PC-9 (cell line): ENCODE measurements around the gene LAMB1. TPM values are rescaled to one million over a fixed set of nuclear protein-coding genes. Genes with fewer than 3 reads are reported as not detected.

Source experiments
- BruUV-seq: library from RNA; stranded (reverse); fragments of 400-500 nt; replicated peaks from 2 replicates; lab custom pipeline; 2021; lab: Mats Ljungman, UMichigan
- CTCF ChIA-PET: fragments of 300-600 bp; sonication (Branson Sonifier 250); formaldehyde crosslinking; loops from one replicate; lab custom pipeline; 2022; ENCODE audit warnings: antibody characterized with exemption; lab: Charles Lee
- POLR2A ChIA-PET: fragments of 300-600 bp; sonication (Branson Sonifier 250); formaldehyde crosslinking; loops from one replicate; lab custom pipeline; 2022; ENCODE audit warnings: antibody characterized with exemption; ENCODE audit not compliant: unreplicated experiment; lab: Charles Lee
- DNase-seq, 2 experiments: peaks; one replicate each; pipeline versions ENCODE4 v3.0.0 to v3.0.0-alpha.2; 2015 to 2022; ENCODE audit warnings: mixed read lengths in 1 of 2
- H2AFZ ChIP-seq: fragments of 200-600 bp; sonication (generic); 2 replicates; pipeline ENCODE4 v1.8.1; 2017; ENCODE audit warnings: antibody characterized with exemption
- H3F3A ChIP-seq: fragments of 200-600 bp; sonication (generic); 2 replicates; pipeline ENCODE4 v1.8.1; 2017; ENCODE audit warnings: antibody characterized with exemption, mild to moderate bottlenecking, low read depth; ENCODE audit not compliant: insufficient read depth
- H3K27ac ChIP-seq: fragments of 200-600 bp; sonication (generic); 2 replicates; pipeline ENCODE4 v1.6.1; 2016; ENCODE audit warnings: mixed run types
- H3K27me3 ChIP-seq: fragments of 200-600 bp; sonication (generic); 2 replicates; pipeline ENCODE4 v1.6.1; 2016; ENCODE audit warnings: low read depth, mixed run types; ENCODE audit not compliant: insufficient read depth
- H3K36me3 ChIP-seq: fragments of 200-600 bp; sonication (generic); 2 replicates; pipeline ENCODE4 v1.6.1; 2016; ENCODE audit warnings: low read depth, mixed run types
- H3K4me1 ChIP-seq: fragments of 200-600 bp; sonication (generic); replicated peaks from 2 replicates; pipeline ENCODE4 v1.6.1; 2016; ENCODE audit warnings: mixed run types; ENCODE audit not compliant: insufficient read depth
- H3K4me2 ChIP-seq: fragments of 200-600 bp; sonication (generic); 2 replicates; pipeline ENCODE4 v1.6.1; 2017; ENCODE audit warnings: mixed run types
- H3K4me3 ChIP-seq: fragments of 200-600 bp; sonication (generic); 2 replicates; pipeline ENCODE4 v1.6.1; 2016; ENCODE audit warnings: mixed run types
- H3K79me2 ChIP-seq: fragments of 200-600 bp; sonication (generic); 2 replicates; pipeline ENCODE4 v1.6.1; 2017; ENCODE audit warnings: low read depth, mixed run types
- H3K9me2 ChIP-seq: fragments of 200-600 bp; sonication (generic); 2 replicates; pipeline ENCODE4 v1.8.1; 2017; ENCODE audit warnings: mild to moderate bottlenecking; ENCODE audit not compliant: insufficient read depth
- H3K9me3 ChIP-seq: fragments of 200-600 bp; sonication (generic); 2 replicates; pipeline ENCODE4 v1.8.1; 2016; ENCODE audit warnings: low read depth; ENCODE audit not compliant: insufficient read depth
- H4K20me1 ChIP-seq: fragments of 200-600 bp; sonication (generic); 2 replicates; pipeline ENCODE4 v1.8.1; 2017; ENCODE audit not compliant: insufficient read depth
- EZH2 ChIP-seq: fragments of 200-600 bp; sonication (generic); IDR thresholded peaks from 2 replicates; pipeline ENCODE4 v1.8.0; 2017; ENCODE audit warnings: antibody characterized with exemption, low read depth
- intact Hi-C: fragments of 100-400 bp; cut with micrococcal nuclease; formaldehyde crosslinking; loops from one replicate; pipeline ENCODE4 v1.10.0; 2022; ENCODE audit not compliant: unreplicated experiment
- total RNA-seq: library from RNA; stranded (reverse); gene quantifications from 2 replicates; pipeline ENCODE4 v1.2.3, GENCODE V29; 2021
- TF ChIP-seq, protein P1 (sequence below): fragments of 200-600 bp; sonication (generic); conservative IDR thresholded peaks from 2 replicates; pipeline ENCODE4 v1.6.1; 2017; ENCODE audit warnings: mixed run types, antibody characterized with exemption, mild to moderate bottlenecking, moderate library complexity

Gene LAMB1
- total RNA-seq, 1 experiment from 2014 or later, result 236 TPM

DNA sequence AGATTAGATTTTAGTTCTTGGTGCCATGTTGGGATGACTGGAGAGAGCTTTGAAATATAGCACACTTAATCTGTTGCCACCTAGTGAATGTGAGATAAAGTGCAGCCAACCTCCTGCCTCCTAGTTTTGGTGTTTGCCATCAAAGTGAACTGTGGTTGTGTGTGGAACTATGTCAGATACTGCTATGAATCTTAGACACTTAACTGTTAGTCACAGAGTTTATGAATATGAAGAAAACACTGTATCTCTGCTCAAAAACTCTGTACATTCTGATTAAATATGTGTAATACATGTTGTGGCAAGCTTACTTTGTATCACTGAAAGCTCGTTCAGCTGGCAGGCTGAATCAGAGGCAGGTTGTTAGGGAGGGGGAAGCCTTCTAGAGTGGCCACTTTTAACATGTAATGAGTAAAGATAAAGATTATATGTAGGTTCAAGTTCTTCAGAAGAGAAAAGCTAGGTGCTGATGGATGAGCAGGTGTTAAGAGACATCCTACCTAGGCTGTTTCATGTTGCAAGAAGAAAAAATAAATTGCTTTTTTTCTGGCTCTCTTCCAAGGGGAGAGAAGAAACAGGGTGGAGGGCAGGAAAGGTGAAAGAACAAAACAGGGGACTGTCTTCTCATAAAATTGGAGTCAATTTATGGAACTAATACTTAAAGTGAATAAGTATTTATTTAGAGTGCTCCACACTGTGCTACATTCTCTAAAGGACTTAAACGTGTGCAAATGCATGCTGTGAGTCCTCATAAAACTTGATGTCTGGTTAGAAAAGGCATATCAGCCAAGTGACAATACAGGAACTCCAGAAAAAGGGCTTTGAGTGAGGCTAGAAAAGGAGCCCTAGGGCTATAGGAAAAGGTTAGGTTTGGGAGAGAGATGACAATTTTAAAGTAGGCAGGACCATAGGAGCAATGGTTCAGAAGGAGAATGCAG is 14.1 kb upstream of the LAMB1 start:
- no peaks in the 10 kb centered on the region for H3K9me2 ChIP-seq
- no peaks in the 10 kb centered on the region for H4K20me1 ChIP-seq
- POLR2A ChIA-PET, result no interaction called here
- no peak for TF ChIP-seq EZH2
- TF ChIP-seq, protein P1, sequence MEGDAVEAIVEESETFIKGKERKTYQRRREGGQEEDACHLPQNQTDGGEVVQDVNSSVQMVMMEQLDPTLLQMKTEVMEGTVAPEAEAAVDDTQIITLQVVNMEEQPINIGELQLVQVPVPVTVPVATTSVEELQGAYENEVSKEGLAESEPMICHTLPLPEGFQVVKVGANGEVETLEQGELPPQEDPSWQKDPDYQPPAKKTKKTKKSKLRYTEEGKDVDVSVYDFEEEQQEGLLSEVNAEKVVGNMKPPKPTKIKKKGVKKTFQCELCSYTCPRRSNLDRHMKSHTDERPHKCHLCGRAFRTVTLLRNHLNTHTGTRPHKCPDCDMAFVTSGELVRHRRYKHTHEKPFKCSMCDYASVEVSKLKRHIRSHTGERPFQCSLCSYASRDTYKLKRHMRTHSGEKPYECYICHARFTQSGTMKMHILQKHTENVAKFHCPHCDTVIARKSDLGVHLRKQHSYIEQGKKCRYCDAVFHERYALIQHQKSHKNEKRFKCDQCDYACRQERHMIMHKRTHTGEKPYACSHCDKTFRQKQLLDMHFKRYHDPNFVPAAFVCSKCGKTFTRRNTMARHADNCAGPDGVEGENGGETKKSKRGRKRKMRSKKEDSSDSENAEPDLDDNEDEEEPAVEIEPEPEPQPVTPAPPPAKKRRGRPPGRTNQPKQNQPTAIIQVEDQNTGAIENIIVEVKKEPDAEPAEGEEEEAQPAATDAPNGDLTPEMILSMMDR, result peak; percentile 59
- H3K4me3 ChIP-seq, result no peak overlapping the region
- no peaks in the 10 kb centered on the region for H3K9me3 ChIP-seq
- intact Hi-C loops, result no loop called here
- no TSS peak for BruUV-seq
- DNase-seq, result no peak
- CTCF ChIA-PET, result interaction anchor here (0.6 to 1.3 kb wide), 2 partner anchors 129 to 142 kb away, joined by 3 to 4 read pairs; no protein-coding TSS in a partner anchor
- H3K4me2 ChIP-seq, result peak overlapping the region; percentile 2; the same call in 1 of the 2 replicates
- H3K36me3 ChIP-seq, result no peaks in the 10 kb centered on the region
- no peaks in the 10 kb centered on the region for H3K79me2 ChIP-seq
- no peak overlapping the region for H3K27ac ChIP-seq
- no peaks in the 10 kb centered on the region for H3K27me3 ChIP-seq
- no peak overlapping the region; the same call in 1 of the 2 replicates for H2AFZ ChIP-seq
- 0 out of 2 replicates have a peak, but pooled peaks cover 12% of the 10 kb centered on the region for H3F3A ChIP-seq
- peaks cover 44% of the 10 kb centered on the region for H3K4me1 ChIP-seq

DNA sequence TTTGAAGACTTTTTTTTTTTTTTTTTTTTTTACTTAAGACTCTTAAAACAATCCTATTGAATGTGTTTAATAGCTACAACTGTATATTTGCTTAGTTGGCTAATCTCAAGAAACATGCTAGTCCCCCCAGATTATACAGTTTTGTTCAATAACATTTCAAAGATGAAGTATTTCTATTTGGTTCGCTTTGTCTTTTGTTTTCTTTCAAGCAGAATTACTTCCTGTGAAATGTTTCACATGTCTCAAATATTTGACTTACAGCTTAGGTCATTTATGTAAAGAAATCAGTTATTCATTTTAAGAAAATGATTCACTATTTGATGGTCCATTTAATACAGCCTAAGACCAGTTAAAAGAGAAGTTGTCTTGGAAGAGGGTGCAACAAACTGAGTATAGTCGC is 12.8 kb upstream of the LAMB1 start:
- no peaks in the 10 kb centered on the region for H3K27me3 ChIP-seq
- CTCF ChIA-PET, result interaction anchor here (0.5 kb wide), 1 partner anchor 81 kb away, joined by 3 read pairs; no protein-coding TSS in a partner anchor
- H3K9me3 ChIP-seq, result no peaks in the 10 kb centered on the region
- no TSS peak for BruUV-seq
- POLR2A ChIA-PET, result interaction anchor here (0.6 to 0.7 kb wide), 2 partner anchors 11 to 28 kb away, joined by 5 to 22 read pairs; no protein-coding TSS in a partner anchor
- intact Hi-C loops, result no loop called here
- no peaks in the 10 kb centered on the region for H3K9me2 ChIP-seq
- 0 out of 2 replicates have a peak, but pooled peaks cover 12% of the 10 kb centered on the region for H3F3A ChIP-seq
- H3K36me3 ChIP-seq, result no peaks in the 10 kb centered on the region
- no peaks in the 10 kb centered on the region for H4K20me1 ChIP-seq
- no peak overlapping the region for H3K4me3 ChIP-seq
- no peaks in the 10 kb centered on the region for H3K79me2 ChIP-seq
- H3K4me2 ChIP-seq, result no peak overlapping the region
- no peak for TF ChIP-seq EZH2
- TF ChIP-seq, protein P1, result no peak
- H3K4me1 ChIP-seq, result peaks cover 47% of the 10 kb centered on the region
- no peak overlapping the region for H3K27ac ChIP-seq
- no peak overlapping the region for H2AFZ ChIP-seq
- no peak for DNase-seq

DNA sequence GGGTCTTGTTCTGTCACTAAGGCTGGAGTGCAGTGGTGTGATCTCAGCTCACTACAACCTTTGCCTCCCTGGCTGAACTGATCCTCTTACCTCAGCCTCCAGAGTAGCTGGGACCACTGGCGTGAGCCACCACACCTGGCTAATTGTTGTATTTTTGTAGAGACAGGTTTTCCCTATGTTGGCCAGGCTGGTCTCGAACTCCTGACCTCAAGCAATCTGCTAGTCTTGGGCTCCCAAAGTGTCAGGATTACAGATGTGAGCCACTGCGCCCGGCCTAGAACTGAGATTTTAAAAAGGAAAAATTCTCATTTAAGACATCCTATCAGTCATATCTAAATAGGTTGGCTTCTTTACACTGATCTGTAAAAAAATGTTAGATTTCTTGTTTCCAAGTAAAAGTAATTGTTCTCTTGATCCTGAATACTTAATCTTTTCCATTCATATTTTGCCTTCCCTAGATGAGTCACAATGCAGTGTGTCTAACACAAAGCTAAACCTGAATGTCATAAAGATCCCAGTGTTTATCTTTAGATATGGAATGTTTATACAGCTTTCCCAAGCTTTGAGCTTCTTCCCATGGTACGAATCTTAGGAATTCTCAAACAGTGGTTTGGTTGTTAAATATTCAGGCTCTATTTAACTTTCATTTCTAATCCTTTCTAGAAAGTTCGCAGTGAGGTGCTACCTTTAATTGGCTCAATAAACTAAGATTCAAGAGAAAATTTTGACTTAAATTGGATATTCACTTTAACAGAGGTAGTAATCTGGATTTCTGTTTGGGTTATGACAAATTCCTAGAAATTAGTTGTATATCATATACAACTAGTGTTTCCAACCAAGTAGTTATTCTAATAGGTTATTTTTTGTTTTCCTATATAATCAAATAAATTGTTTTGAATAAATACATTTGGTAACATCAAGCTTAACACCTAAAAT is 12.1 kb upstream of the LAMB1 start:
- Histone ChIP-seq H3K27ac (no peak overlapping the region), H3K9me2 (no peaks in the 10 kb centered on the region), H3K9me3 (no peaks in the 10 kb centered on the region), H4K20me1 (no peaks in the 10 kb centered on the region), H3F3A (0 out of 2 replicates have a peak, but pooled peaks cover 12% of the 10 kb centered on the region), H3K36me3 (no peaks in the 10 kb centered on the region), H2AFZ (no peak overlapping the region; the same call in 1 of the 2 replicates), H3K4me3 (no peak overlapping the region), H3K4me2 (no peak overlapping the region), H3K27me3 (no peaks in the 10 kb centered on the region), H3K4me1 (peaks cover 47% of the 10 kb centered on the region), H3K79me2 (no peaks in the 10 kb centered on the region)
- ChIA-PET CTCF (no interaction called here), POLR2A (interaction anchor here (0.6 to 0.7 kb wide), 4 partner anchors 10 to 123 kb away, joined by 5 to 22 read pairs (median 6); no protein-coding TSS in a partner anchor)
- DNase-seq, result no peak
- BruUV-seq, result no TSS peak
- no peak for TF ChIP-seq EZH2
- TF ChIP-seq, protein P1, result no peak
- intact Hi-C loops, result no loop called here
